HG03108 (cell line): Measurements from ENCODE around the gene TCTN1.
"Not testable (repeated sequence)": the region's sequence is repeated elsewhere in the genome, so short reads cannot be mapped to it uniquely, and the experiment has no call there.

ENCODE experiments used
- ATAC-seq: cut with Tn5 transposase; IDR thresholded peaks from one replicate; pipeline ENCODE4 v1.9.1; 2021; ENCODE audit warnings: moderate library complexity; ENCODE audit not compliant: unreplicated experiment

The TCTN1 gene

DNA sequence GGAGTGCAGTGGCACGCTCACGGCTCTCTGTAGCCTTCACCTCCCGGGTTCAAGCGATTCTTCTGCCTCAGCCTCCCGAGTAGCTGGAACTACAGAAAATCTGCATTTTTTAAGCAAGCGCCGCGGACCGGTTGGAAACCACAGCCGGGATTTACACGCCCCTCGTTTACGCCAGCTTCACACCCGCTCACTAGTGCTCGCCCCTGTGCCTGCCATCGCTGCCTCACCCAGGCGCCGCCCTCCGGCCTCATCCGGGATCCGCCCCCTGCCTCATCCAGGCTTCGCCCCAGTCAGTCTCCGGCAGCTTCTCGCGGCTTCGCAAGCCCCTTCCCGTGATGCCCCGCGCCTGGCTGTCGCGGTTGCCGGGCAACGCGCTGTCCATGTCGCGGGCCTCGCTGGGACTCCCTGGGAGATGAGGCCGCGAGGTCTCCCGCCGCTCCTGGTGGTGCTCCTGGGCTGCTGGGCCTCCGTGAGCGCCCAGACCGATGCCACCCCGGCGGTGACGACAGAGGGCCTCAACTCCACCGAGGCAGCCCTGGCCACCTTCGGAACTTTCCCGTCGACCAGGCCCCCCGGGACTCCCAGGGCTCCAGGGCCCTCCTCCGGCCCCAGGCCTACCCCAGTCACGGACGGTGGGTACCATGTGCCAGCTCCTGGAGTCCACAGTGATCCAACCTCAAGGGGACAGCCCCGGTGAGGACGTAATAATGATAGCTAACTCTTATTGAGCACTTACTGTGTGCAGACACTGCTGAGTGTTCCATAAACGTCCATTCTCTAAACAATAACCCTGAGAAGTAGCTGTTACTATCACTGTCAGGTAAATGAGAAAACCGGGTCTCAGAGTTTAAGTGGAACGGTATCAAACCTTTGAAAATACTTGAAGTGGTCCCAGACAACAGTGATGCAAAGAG, at the start of gene TCTN1:
Gene TCTN1, plus strand, starts transcription at position 359 of the 914 bp plus-strand sequence. Its CDS starts 54 bp downstream, at position 413.
- peak; percentile 93 for ATAC-seq

DNA sequence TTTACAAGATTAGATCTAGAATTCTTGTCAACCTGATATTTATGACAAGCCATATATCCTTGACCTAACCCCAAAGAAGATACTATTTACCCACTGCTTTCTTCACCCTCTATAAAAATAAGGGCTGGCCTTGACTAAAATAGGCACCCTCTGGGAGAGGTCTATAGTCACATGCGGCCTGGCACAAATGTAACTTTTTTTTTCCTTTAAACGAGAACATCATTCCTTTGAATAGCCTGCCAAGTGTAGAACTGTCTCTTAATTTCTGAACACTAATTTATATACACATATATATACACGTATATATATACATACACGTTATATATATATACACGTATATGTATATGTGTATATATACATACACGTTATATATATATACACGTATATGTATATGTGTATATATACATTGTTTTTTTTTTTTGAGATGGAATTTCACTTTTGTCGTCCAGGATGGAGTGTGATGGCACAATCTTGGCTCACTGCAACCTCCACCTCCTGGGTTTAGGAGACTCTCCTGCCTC, 49.4 kb upstream of the TCTN1 start:
- ATAC-seq: no peak

DNA sequence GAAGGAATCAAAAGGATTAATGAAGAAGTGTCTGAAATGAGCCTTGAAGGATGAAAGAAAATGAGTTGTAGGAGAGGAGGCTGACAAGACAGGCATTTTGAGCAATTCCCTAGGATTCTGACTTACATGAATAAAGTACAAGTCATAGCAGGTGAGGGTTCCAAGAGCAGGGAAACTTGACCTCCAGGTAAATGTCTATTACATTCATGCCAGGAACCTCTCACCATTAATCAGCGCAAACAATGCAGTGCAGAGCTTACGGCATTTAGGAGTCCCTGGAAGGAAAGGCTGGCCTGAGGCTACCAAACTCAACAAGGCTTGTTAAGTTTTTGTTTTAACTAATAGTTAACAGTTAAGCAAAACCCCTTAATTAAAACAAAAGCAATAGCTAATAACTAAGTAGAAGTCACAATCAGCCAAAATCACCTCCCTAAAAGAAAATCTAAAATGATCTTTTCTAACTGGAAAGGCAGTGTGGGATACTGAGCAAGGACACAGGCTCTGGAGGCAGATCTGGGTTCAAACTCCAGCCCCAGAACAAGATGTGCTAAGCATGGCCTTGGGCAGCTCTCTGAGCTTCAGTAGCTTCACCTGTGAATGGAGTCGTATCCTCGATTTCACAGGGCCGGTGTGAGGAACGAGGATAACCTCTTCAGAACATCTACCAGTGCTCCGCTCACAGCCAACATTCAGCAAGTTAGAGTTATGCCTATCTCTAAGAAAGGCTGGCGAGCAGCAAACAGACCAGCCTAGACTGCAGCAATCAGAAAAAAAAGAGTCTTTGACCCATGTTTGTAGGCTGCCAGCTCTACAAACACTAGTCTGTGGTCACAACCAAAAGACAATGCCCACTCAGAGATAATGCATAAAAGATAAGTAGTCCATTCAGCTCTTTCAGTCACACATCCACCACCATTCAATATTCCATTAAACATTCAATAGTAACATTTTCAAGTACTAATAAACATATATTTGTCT, 47.7 kb upstream of the TCTN1 start:
- ATAC-seq: no peak

DNA sequence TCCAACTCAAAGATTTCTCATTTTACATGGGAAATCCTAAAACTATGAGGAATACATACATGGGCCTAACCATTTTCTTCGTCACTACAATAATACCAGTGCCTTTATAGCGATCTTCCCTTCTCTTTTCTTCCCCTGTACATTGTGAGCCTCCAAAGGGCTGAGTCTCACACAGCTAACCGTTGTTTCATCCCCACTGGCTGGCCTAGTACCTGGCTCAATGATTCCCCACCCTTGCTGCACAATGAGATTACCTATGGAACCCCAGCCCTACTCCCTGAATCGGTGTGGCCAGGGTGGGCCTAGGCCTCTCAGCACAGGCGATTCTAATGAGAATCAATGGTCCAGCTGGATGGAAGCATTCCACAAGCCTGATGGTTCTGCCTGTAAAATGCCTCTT, 46.9 kb upstream of the TCTN1 start:
- no peak for ATAC-seq

DNA sequence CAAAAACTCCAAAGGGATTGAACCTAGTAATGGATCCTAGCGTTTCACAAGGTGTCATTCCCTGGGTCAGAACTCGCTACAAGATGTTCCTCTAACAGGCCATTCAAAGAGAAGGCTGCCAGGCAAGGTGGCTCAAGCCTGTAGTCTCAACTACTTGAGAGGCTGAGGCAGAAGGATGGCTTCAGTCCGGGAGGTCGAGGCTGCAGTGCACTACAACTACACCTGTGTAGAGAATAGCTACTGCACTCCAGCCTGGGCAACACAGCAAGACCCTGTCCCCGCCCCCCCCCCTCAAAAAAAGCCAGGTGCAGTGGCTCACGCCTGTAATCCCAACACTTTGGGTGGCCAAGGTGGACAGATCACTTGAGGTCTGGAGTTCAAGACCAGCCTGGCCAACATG, 45.2 kb upstream of the TCTN1 start:
- no peak for ATAC-seq

DNA sequence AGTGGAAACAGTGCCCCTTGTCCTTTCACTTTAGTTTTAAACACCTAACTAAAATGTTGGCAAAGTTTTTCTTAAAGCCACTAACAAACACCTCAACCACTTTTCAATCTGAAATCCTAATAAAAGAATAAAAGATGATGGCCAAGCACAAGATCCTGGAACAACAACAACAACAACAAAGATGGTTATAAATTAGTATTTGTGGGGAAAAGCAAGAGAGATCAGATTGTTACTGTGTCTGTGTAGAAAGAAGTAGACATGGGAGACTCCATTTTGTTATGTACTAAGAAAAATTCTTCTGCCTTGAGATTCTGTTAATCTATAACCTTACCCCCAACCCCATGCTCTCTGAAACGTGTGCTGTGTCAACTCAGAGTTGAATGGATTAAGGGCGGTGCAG, 44.1 kb upstream of the TCTN1 start:
- ATAC-seq: not testable (repeated sequence)

DNA sequence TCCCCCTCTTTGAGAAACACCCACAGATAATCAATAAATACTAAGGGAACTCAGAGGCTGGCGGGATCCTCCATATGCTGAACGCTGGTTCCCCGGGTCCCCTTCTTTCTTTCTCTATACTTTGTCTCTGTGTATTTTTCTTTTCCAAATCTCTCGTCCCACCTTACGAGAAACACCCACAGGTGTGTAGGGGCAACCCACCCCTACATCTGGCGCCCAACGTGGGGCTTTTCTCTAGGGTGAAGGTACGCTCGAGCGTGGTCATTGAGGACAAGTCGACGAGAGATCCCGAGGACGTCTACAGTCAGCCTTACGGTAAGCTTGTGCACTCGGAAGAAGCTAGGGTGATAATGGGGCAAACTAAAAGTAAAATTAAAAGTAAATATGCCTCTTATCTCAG, 43.1 kb upstream of the TCTN1 start:
- ATAC-seq: not testable (repeated sequence)

DNA sequence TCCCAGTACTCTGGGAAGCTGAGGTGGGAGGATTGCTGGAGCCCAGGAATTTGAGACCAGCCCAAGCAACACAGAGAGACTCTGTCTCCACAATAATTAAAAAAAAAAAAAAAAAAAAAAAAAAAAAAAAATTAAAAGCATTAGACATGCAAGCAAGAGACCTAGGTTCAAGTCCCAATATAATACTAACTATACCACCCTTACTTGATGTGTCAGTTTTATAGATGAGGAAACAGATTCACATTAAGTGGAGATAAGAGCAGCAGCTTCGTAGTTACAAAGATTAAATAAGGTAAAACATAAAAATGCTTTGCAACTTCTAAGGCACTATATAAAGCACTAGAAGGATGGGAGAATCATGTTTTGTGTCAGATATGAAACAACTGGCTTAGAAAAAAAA, 39.9 kb upstream of the TCTN1 start:
- no peak for ATAC-seq

DNA sequence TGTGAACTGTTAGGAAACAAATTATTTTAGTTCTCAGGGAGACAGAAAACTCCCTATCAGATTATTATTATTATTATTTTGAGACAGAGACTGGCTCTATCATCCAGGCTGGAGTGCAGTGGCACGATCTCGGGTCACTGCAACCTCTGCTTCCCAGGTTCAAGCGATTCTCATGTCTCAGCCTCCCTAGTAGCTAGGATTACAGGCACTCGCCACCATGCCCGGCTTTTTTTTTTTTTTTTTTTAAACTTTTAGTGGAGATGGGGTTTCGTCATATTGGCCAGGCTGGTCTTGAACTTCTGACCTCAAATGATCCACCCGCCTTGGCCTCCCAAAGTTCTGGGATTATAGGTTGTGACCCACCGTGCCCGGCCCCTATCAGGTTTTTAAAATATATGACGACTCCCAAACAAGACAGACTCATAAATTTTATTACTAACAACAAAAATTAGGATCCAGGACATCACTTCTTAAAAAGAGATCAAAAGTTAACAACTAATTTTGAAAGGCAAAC, 39.2 kb upstream of the TCTN1 start:
- ATAC-seq: not testable (repeated sequence)

DNA sequence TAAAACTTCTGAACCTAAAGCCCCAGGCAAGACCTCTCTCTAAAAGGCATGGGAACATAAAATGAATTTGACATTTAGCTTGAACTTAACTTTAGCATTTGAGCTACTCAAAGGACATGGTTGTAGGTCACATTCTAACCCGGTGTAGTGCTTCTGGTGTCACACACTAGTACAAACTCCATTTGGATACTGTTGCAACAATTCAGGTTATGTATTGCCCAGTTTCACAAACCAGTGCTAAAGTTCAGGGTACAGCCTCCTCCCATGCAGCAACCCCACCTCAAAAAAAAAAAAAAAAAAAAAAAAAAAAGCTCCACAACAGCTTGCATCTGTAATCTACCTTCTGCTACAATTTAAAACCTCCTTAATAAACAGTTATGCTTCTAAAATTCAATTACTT, 38.6 kb upstream of the TCTN1 start:
- ATAC-seq: no peak

DNA sequence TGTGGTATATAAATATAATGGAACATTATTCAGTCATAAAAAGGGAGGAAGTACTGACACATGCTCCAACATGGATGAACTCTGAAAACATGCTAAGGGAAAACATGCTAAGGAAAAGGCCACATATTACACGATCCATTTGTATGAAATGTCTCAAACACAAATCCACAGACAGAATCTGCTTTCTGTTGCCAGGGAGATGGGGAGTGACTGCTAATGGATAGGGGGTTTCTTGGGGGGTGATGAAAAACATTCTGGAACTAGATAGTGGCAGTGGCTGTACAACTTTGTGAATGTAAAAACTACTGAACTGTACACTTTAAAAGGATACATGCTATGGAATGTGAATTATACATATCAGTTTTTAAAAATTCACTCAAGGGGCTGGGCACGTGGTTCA, 37.4 kb upstream of the TCTN1 start:
- no peak for ATAC-seq

DNA sequence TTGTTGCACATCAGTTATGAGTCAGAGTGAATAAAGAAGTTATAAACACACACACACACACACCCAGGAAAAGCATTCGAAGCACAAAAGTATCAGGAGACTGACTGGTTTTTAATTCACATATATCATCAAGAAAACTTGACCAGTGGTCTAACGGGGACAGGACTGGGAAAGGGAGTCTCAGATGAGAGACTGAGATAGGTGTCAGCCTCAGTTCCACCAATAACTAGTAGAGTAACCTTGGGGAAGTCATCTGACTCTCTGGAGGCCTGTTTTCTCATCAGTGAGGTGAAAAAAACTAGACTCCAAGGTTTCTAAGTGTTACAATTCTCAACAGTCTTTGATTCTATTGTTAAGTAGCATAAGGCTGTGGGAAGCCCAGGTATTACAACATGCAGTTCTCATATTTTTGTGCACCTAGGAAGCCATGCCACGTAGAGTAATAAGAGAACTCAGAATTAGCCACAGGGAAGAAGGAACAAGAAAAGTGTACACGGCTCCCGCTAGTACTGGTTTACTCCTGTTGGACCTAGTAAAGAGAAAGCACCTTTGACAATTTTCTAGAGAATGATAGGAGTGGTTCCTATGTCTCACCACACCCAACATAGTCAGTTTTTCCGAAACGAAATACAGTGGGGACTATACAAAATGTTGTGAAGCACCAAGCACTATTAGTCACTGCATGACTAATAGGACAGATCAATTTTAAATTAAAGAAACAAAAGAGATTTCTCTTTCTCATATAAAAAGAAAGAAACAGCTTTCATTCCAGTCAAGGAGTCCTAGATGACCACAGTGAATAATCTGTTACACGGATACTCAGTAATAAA, 35.9 kb upstream of the TCTN1 start:
- no peak for ATAC-seq

DNA sequence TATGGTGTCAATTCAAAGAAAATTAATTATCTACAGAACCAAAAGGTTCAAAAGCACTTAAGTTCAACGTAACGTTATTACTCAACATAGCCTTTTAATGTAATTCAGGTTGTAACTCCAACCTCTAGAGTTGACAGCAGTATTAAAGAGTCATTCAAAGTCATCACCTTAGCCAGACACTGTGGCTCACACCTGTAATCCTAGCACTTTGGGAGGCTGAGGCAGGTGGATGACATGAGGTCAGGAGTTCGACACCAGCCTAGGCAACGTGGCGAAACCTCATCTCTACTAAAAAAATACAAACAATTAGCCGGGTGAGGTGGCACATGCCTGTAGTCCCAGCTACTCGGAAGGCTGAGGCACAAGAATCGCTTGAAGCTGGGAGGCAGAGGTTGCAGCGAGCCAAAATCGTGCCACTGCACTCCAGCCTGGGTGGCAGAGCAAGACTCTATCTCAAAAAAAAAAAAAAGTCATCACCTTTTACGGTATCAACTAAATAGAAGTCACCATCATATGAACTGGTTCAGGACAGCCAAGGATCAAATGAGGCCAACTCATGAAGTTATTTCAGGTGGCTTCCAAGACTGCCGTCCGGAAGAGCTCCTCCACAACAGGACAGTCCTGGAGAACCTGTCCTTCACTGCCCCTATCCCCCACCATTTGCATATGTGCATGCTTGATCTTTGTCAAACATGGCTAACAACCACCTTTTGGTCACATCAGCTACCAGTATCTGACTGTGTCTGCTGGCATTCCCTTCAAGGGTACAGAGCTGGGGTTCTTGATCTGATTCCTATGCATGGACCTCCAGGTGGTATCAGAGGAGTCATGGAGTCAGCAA, 35.0 kb upstream of the TCTN1 start:
- no peak for ATAC-seq

DNA sequence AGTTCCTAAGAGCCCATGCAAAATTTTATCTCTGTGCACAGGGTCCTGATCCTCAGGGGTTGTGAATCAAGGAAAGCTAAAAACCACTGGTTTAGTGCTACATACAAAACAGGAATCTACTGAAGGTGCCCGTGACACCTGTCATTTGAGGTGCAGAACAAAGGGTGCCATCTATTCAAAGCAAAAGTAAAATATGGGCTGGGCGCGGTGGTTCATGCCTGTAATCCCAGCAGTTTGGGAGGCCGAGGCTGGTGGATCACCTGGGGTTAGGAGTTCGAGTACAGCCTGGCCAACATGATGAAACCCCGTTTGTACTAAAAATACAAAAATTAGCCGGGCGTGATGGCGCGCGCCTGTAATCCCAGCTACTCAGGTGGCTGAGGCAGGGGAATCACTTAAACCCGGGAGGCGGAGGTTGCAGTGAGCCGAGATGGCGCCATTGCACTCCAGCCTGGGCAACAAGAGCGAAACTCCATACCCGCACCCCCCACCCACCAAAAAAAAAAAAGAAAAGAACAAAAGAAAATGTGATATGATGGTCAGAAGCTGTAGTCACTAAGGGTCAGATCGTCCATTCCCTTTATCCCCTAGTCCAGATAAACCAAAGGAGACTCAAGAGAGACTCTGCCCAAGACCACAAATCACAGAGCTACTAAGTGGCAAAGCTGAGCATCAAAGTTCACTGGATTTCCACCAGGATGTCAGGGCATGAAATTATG, 34.2 kb upstream of the TCTN1 start:
- ATAC-seq: no peak

DNA sequence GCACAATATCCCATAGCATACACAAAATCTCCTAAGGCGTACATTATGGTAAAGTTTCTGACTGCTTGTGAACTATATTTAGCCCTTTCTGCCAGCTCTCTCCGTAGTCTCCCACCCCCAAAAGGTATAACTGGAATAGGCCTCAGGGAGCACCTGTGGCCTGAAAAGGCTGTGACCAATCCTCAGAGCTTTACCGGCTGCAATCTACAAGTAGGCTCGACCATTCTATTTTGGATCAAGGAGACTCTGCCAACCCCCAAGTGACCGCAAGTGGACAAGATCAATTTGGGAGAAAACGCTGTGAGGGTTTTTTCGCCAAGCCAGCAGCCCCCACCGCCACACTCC, 32.0 kb upstream of the TCTN1 start:
- no peak for ATAC-seq

DNA sequence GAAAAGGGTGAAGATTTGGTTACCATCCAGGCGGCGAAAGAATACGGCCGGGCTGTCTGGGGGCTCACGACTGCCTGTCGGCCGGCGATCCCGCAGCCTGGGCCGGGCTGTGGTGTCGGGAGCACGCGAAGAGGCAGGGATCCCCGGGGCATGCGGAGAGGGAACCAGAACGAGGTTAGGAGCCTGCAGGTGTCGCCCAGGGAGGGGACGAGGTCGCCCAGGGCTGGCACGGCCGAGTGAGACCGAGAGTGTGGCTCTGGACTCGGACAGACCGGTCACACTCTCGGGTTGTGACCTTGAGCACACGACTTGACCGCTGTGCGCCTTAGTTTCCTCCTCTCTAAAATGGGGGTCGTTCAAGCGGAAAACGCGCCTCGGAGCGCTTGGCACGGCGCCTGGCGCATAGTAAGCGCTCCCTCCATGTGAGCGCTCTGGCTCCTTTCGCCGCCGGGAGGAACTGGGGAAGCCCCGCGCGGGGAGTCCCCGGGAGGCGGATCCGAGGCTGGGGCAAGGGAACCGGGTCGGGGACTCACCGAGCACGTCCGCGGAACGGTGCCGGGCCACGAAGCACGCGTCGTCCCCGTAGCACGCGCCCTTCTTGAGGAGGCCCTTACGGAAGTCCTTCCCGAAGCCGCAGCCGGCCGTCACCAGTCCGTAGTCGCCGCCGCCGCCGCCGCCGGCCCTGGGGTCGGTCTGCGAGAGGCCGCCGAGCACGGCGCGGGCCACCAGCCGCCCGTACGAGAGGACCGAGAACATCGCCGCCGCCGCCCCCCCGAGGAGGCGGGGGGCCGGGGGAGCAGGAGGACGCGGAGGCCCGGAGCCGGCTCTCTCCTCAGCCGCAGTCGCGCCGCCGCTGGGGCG, 31.4 kb upstream of the TCTN1 start:
- peak; percentile 42 for ATAC-seq

DNA sequence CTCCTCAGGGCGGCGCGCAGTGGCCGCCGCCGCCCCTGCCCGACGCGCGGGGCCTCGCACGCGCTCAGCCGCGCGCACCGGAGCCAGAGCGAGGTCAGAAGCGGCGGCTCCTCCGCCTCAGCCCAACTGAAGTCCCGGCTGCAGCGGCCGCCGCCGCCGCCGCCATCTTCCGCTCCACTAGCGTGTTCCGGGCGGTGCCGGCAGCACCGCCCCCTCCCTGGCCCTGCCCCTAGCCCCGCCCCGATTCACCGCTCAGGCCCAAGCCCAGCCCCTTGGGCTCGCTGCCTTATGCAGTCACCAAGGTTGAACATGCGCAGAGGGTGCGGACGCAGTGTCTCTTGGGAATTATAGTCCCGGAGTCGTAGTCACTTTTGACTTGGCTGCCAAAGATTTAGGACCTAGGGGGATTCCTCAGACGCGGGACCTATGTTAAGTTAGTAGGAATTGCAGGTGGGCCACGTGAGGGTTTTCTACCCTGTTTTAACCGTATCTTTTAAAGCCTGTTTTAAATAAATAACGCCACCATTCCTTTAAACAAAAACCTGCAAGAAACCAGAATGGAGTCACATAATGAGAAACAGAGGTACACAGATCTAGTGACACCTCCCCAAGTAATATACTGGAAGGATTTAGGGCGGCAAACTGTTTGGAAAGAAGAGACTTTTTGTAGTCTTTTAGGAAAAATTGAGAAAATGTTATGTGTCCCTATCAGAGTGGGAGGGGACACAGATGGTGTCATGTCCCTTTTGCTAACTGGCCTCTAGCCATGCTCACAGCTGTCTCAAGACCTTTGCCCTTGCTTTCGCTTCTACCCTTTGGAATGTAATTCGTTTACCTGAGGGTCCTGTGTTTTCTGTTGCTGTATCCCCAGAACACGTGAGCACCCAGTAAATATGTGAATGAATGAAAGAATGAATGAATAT, 30.5 kb upstream of the TCTN1 start, which contains the start of gene PPTC7:
Gene PPTC7, minus strand, starts transcription at position 182 of the 923 bp plus-strand sequence. CDS start 287 bp downstream, outside the sequence.
- ATAC-seq: peak; percentile 67
